Osteoblast (primary cell): ENCODE results near the gene MYNN. TPM values are rescaled to one million over a fixed set of nuclear protein-coding genes. Genes with fewer than 3 reads are reported as not detected.

Experiments
- DNase-seq: peaks from one replicate; pipeline ENCODE4 v3.0.0; 2011; ENCODE audit warnings: low spot score, mixed read lengths; ENCODE audit not compliant: insufficient read length; ENCODE audit errors: missing footprints
- H2AFZ ChIP-seq: 2 replicates; pipeline ENCODE4 v1.6.0; 2011; ENCODE audit warnings: mild to moderate bottlenecking, low read length
- H3K27ac ChIP-seq: 2 replicates; pipeline ENCODE4 v1.5.1; 2011; ENCODE audit warnings: mild to moderate bottlenecking, low read depth, low read length, moderate library complexity
- H3K27me3 ChIP-seq: 2 replicates; pipeline ENCODE4 v1.6.0; 2012; ENCODE audit warnings: mild to moderate bottlenecking, control low read depth, inconsistent platforms, low read length, moderate library complexity; ENCODE audit not compliant: insufficient read depth
- H3K36me3 ChIP-seq: 2 replicates; pipeline ENCODE4 v1.5.1; 2011; ENCODE audit warnings: mild to moderate bottlenecking, low read length, control low read depth, moderate library complexity; ENCODE audit not compliant: insufficient read depth
- H3K4me1 ChIP-seq: 2 replicates; pipeline ENCODE4 v1.5.1; 2011; ENCODE audit warnings: mild to moderate bottlenecking, low read length, control low read depth, moderate library complexity; ENCODE audit not compliant: insufficient read depth
- H3K4me2 ChIP-seq: 2 replicates; pipeline ENCODE4 v1.6.0; 2011; ENCODE audit warnings: mild to moderate bottlenecking, low read length; ENCODE audit not compliant: insufficient read depth
- H3K4me3 ChIP-seq: fragments of 200-600 bp; sonication (generic); 3 replicates; pipeline ENCODE4 v1.5.1; 2012; ENCODE audit warnings: mild to moderate bottlenecking, low read length, inconsistent platforms; ENCODE audit not compliant: insufficient read depth
- H3K79me2 ChIP-seq: 2 replicates; pipeline ENCODE4 v1.6.0; 2012; ENCODE audit warnings: mild to moderate bottlenecking, low read length, control low read depth, inconsistent platforms; ENCODE audit not compliant: insufficient read depth
- H3K9me3 ChIP-seq: 2 replicates; pipeline ENCODE4 v1.5.1; 2011; ENCODE audit warnings: low read depth, low read length, control low read depth
- H4K20me1 ChIP-seq: 2 replicates; pipeline ENCODE4 v1.6.0; 2012; ENCODE audit warnings: mild to moderate bottlenecking, low read length, control low read depth; ENCODE audit not compliant: insufficient read depth
- CTCF ChIP-seq: IDR thresholded peaks from 2 replicates; pipeline ENCODE4 v1.5.1; 2011; ENCODE audit warnings: mild to moderate bottlenecking, low read depth, low read length, moderate library complexity; ENCODE audit errors: extremely low read depth
- total RNA-seq: library from RNA; depleted of rRNA; stranded (reverse); fragments of >200 nt; gene quantifications from 2 replicates; pipeline ENCODE4 v1.2.3, GENCODE V29; 2012

MYNN gene
- total RNA-seq, 1 donor: 22.1 TPM

DNA sequence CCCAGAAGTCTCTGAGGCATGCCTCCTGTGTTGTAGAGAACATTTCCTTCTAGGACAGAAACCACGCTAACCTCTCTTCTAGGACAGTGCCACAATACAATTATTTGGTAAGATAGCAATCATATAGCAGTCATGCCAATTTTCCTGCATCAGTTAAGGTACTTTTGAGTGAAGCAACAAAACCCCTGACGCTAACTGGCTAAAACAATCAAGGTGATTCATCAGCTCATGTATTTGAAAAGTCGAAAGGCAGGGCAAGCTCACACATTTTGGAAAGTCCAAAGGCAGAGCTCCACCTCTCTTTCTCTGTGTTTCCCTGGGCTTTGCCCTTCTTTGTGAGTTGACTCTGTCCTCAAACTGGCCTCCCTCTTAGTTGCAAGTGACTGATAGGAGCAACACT lies 18.5 kb upstream of the MYNN start:
- Histone ChIP-seq H3K36me3 (no peaks in the 10 kb centered on the region), H3K4me2 (no peak overlapping the region), H3K9me3 (no peaks in the 10 kb centered on the region), H3K4me3 (no peak overlapping the region), H2AFZ (no peak overlapping the region), H3K79me2 (no peaks in the 10 kb centered on the region), H3K27me3 (peaks cover 14% of the 10 kb centered on the region), H3K27ac (no peak overlapping the region), H3K4me1 (peaks cover 3% of the 10 kb centered on the region), H4K20me1 (no peaks in the 10 kb centered on the region)
- no peak for TF ChIP-seq CTCF
- no peak for DNase-seq

- Histone ChIP-seq H3K27me3 (peaks cover 14% of the 10 kb centered on the region), H3K4me2 (no peak overlapping the region), H3K9me3 (no peaks in the 10 kb centered on the region), H3K4me1 (peaks cover 3% of the 10 kb centered on the region), H3K27ac (no peak overlapping the region), H4K20me1 (no peaks in the 10 kb centered on the region), H3K4me3 (no peak overlapping the region), H3K36me3 (no peaks in the 10 kb centered on the region), H2AFZ (no peak overlapping the region), H3K79me2 (no peaks in the 10 kb centered on the region)
- TF ChIP-seq CTCF: no peak
- no peak for DNase-seq
These were observed 17.7 kb upstream of the MYNN start for GRCh38 chr3:169755488-169755887.

DNA sequence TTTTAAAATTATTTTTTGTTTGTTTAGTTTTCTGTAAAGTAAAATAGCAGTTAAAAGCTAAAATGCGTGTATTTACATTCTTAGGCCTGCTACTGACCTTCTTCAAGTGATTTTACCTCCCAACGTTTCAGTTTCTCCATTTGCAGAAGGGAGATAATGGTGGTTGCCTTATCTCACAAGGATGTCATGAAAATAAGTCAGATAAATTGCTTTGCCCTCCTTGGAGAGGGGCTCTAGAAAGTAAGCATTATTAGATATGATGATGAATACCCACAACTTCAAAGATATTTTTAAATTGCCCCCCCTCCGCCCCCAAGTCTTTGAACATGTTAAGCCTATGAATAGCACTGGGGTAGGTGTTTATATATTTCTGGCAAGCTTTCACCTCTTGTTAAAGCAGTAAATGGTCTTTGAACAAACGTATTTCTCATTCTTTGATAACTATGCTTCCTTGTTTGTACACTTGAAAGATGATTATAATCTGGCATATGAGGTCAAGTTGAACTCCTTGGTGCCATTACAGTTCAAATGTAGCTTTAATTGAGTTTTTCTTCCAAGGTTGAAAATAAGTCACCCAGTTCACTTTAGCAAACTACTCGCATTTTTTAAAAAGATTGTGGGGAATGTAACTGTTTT lies 14.7 kb upstream of the MYNN start:
- H3K9me3 ChIP-seq: no peaks in the 10 kb centered on the region
- no peak overlapping the region for H2AFZ ChIP-seq
- no peaks in the 10 kb centered on the region for H4K20me1 ChIP-seq
- no peak overlapping the region for H3K27ac ChIP-seq
- no peak for TF ChIP-seq CTCF
- no peaks in the 10 kb centered on the region for H3K36me3 ChIP-seq
- peaks cover 7% of the 10 kb centered on the region for H3K4me1 ChIP-seq
- DNase-seq: no peak
- no peaks in the 10 kb centered on the region for H3K79me2 ChIP-seq
- H3K4me2 ChIP-seq: no peak overlapping the region
- no peak overlapping the region for H3K4me3 ChIP-seq
- H3K27me3 ChIP-seq: peaks cover 10% of the 10 kb centered on the region

GRCh38 chr3:169759256-169759655 lies 13.9 kb upstream of the MYNN start:
- H3K4me1 ChIP-seq: peaks cover 7% of the 10 kb centered on the region
- no peak for TF ChIP-seq CTCF
- H3K79me2 ChIP-seq: no peaks in the 10 kb centered on the region
- no peak overlapping the region for H2AFZ ChIP-seq
- H4K20me1 ChIP-seq: no peaks in the 10 kb centered on the region
- H3K27me3 ChIP-seq: peaks cover 10% of the 10 kb centered on the region
- no peak for DNase-seq
- H3K36me3 ChIP-seq: no peaks in the 10 kb centered on the region
- H3K4me2 ChIP-seq: no peak overlapping the region
- no peaks in the 10 kb centered on the region for H3K9me3 ChIP-seq
- no peak overlapping the region for H3K27ac ChIP-seq
- no peak overlapping the region for H3K4me3 ChIP-seq
